CD4-positive, alpha-beta T cell treated with Interleukin-4 for 1 hour (primary cell): ENCODE results near the gene RNF121.

Source experiments
- DNase-seq, 2 donors: peaks; one replicate each; pipeline ENCODE4 v3.0.0-alpha.2; 2020 to 2022

RNF121 gene

GRCh38 chr11:71991494-71991893 is 62.6 kb downstream of the RNF121 start:
- peak in 1 of 2 donors; percentile 28 for DNase-seq

GRCh38 chr11:71992136-71992730 is 63.4 kb downstream of the RNF121 start:
- no peak for DNase-seq

- DNase-seq = no peak
Observed at GRCh38 chr11:71994786-71995185, 65.9 kb downstream of the RNF121 start.

GRCh38 chr11:71995726-71996291 is 67.0 kb downstream of the RNF121 start:
- DNase-seq = no peak

- DNase-seq = no peak
Observed at GRCh38 chr11:71996517-71996916, 67.7 kb downstream of the RNF121 start.

- peak in 1 of 2 donors; percentile 80 for DNase-seq
Observed at GRCh38 chr11:71996946-71997345, 68.1 kb downstream of the RNF121 start.

- DNase-seq = no peak
Observed at GRCh38 chr11:71997594-71997993, 68.7 kb downstream of the RNF121 start.

- no peak for DNase-seq
Observed at GRCh38 chr11:71998061-71998460, 69.2 kb downstream of the RNF121 start.

- peak; percentile 54 to 62 for DNase-seq
Observed at GRCh38 chr11:71998649-71999310, 69.9 kb downstream of the RNF121 start, which contains the start of gene IL18BP. TSS of gene IL18BP (plus strand) at chr11:71998909. CDS start at chr11:71999985, 1,076 bp downstream.

GRCh38 chr11:71999362-71999761 is 70.5 kb downstream of the RNF121 start:
- no peak for DNase-seq

- no peak for DNase-seq
Observed at GRCh38 chr11:71999798-72000197, 71.0 kb downstream of the RNF121 start.

- DNase-seq = no peak
Observed at GRCh38 chr11:72000202-72000867, 71.5 kb downstream of the RNF121 start.

GRCh38 chr11:72001285-72001684 is 72.4 kb downstream of the RNF121 start:
- DNase-seq = no peak

GRCh38 chr11:72001834-72002591 is 73.2 kb downstream of the RNF121 start:
- no peak for DNase-seq

GRCh38 chr11:72002841-72003775 is 74.3 kb downstream of the RNF121 start:
- no peak for DNase-seq

GRCh38 chr11:72003776-72004171 is 74.9 kb downstream of the RNF121 start:
- DNase-seq = no peak

GRCh38 chr11:72004515-72005346 is 75.9 kb downstream of the RNF121 start:
- DNase-seq = no peak

- no peak for DNase-seq
Observed at GRCh38 chr11:72005347-72006260, 76.8 kb downstream of the RNF121 start.

GRCh38 chr11:72006309-72007088 is 77.7 kb downstream of the RNF121 start:
- DNase-seq = no peak
